WTC11 (cell line): ENCODE measurements around the gene SERPIND1. TPM values are rescaled to one million over a fixed set of nuclear protein-coding genes. Genes with fewer than 3 reads are reported as not detected.

Experiments used
- ATAC-seq: fragments of 200-7000 bp; cut with Tn5 transposase; 2 replicates; pipeline ENCODE4 v1.10.0; 2021; ENCODE audit warnings: mild to moderate bottlenecking, moderate library complexity
- CTCF ChIA-PET: fragments of 300-600 bp; sonication (Branson Sonifier 250); formaldehyde crosslinking; loops from one replicate; lab custom pipeline; 2021; ENCODE audit warnings: antibody characterized with exemption; lab: Charles Lee
- POLR2A ChIA-PET: fragments of 350-600 bp; sonication (Branson Sonifier 250); formaldehyde crosslinking; loops from one replicate; lab custom pipeline; 2021; ENCODE audit warnings: antibody characterized with exemption; lab: Charles Lee
- DNase-seq: peaks from one replicate; pipeline ENCODE4 v3.0.0; 2021; ENCODE audit warnings: low spot score
- H3K27ac Mint-ChIP-seq: 2 replicates; pipeline ENCODE4 v1.8.0; 2021; ENCODE audit warnings: mixed read lengths
- H3K27me3 Mint-ChIP-seq: 2 replicates; pipeline ENCODE4 v1.8.0; 2021; ENCODE audit warnings: low read depth, mild to moderate bottlenecking, moderate library complexity, mixed read lengths
- H3K36me3 Mint-ChIP-seq: 2 replicates; pipeline ENCODE4 v1.8.0; 2021; ENCODE audit warnings: mixed read lengths
- H3K4me1 Mint-ChIP-seq: 2 replicates; pipeline ENCODE4 v1.8.0; 2022; ENCODE audit warnings: mixed read lengths
- H3K4me3 Mint-ChIP-seq: 2 replicates; pipeline ENCODE4 v1.8.0; 2021; ENCODE audit warnings: mild to moderate bottlenecking, moderate library complexity, mixed read lengths
- H3K9me3 Mint-ChIP-seq: 2 replicates; pipeline ENCODE4 v1.8.0; 2021; ENCODE audit warnings: mixed read lengths
- ATF1 ChIP-seq: sonication (generic); formaldehyde crosslinking; IDR thresholded peaks from 2 replicates; pipeline ENCODE4 v1.8.1; 2023; ENCODE audit warnings: mild to moderate bottlenecking, moderate library complexity, missing genetic modification reagents
- ESRRA ChIP-seq: sonication (generic); formaldehyde crosslinking; IDR thresholded peaks from 2 replicates; pipeline ENCODE4 v1.8.1; 2022; ENCODE audit warnings: mild to moderate bottlenecking, missing genetic modification reagents, borderline replicate concordance
- MLX ChIP-seq: sonication (generic); formaldehyde crosslinking; IDR thresholded peaks from 2 replicates; pipeline ENCODE4 v1.8.1; 2023; ENCODE audit warnings: mild to moderate bottlenecking, missing genetic modification reagents, moderate library complexity
- NR2C2 ChIP-seq: sonication (generic); formaldehyde crosslinking; IDR thresholded peaks from 2 replicates; pipeline ENCODE4 v1.8.0; 2022; ENCODE audit warnings: mild to moderate bottlenecking, missing genetic modification reagents
- OVOL2 ChIP-seq: fragments of 250-450 bp; sonication (Bioruptor Pico); IDR thresholded peaks from 2 replicates; pipeline ENCODE4 v1.9.0; 2021; ENCODE audit warnings: mild to moderate bottlenecking, borderline replicate concordance
- PRDM15 ChIP-seq: sonication (generic); formaldehyde crosslinking; IDR thresholded peaks from 2 replicates; pipeline ENCODE4 v1.8.0; 2022; ENCODE audit warnings: missing genetic modification reagents
- RELA ChIP-seq: sonication (generic); formaldehyde crosslinking; IDR thresholded peaks from 2 replicates; pipeline ENCODE4 v1.8.1; 2022; ENCODE audit warnings: missing genetic modification reagents, mild to moderate bottlenecking, borderline replicate concordance
- STAT6 ChIP-seq: sonication (generic); formaldehyde crosslinking; conservative IDR thresholded peaks from 2 replicates; pipeline ENCODE4 v1.8.1; 2023; ENCODE audit warnings: mild to moderate bottlenecking, low read depth, missing genetic modification reagents, moderate library complexity
- TEAD4 ChIP-seq: sonication (generic); formaldehyde crosslinking; IDR thresholded peaks from 2 replicates; pipeline ENCODE4 v1.8.0; 2022; ENCODE audit warnings: mild to moderate bottlenecking, missing genetic modification reagents
- TP53 ChIP-seq: sonication (generic); formaldehyde crosslinking; IDR thresholded peaks from 2 replicates; pipeline ENCODE4 v1.8.1; 2023; ENCODE audit warnings: mild to moderate bottlenecking, missing genetic modification reagents
- ZBTB43 ChIP-seq: sonication (generic); formaldehyde crosslinking; IDR thresholded peaks from 2 replicates; pipeline ENCODE4 v1.8.1; 2023; ENCODE audit warnings: mild to moderate bottlenecking, missing genetic modification reagents
- ZNF232 ChIP-seq: sonication (generic); formaldehyde crosslinking; IDR thresholded peaks from 2 replicates; pipeline ENCODE4 v1.8.0; 2022; ENCODE audit warnings: mild to moderate bottlenecking, missing genetic modification reagents
- ZNF416 ChIP-seq: fragments of 250-450 bp; sonication (Bioruptor Pico); IDR thresholded peaks from 2 replicates; pipeline ENCODE4 v1.9.0; 2021; ENCODE audit warnings: mild to moderate bottlenecking, inconsistent platforms
- ZSCAN18 ChIP-seq: fragments of 250-450 bp; sonication (Bioruptor Pico); IDR thresholded peaks from 2 replicates; pipeline ENCODE4 v2.1.2; 2022; ENCODE audit warnings: mild to moderate bottlenecking, moderate library complexity
- total RNA-seq: library from RNA; stranded (reverse); gene quantifications from 3 replicates; pipeline ENCODE4 v1.2.3, GENCODE V29; 2021

SERPIND1 gene
- total RNA-seq, 1 experiment from 2014 or later = 0.22 TPM

- CTCF ChIA-PET = interaction anchor here (1.1 to 2.8 kb wide), 4 partner anchors 7 to 143 kb away, joined by 4 to 14 read pairs (median 8); no protein-coding TSS in a partner anchor
These were observed 24.5 kb upstream of the SERPIND1 start for GRCh38 chr22:20749453-20749852.

GRCh38 chr22:20750461-20751184 is 23.3 kb upstream of the SERPIND1 start:
- H3K4me1 Mint-ChIP-seq = no peaks in the 10 kb centered on the region
- CTCF ChIA-PET = interaction anchor here (0.6 to 2.8 kb wide), 9 partner anchors 8 to 266 kb away, joined by 3 to 14 read pairs (median 4); partner anchors contain the start of gene SERPIND1
- POLR2A ChIA-PET = no interaction called here
- ATAC-seq (no peak), DNase-seq (no peak)
- H3K27me3 Mint-ChIP-seq = no peaks in the 10 kb centered on the region
- TF ChIP-seq MLX (no peak), ZBTB43 (CRISPR knock-in tag) (no peak)
- no peaks in the 10 kb centered on the region for H3K9me3 Mint-ChIP-seq
- no peak overlapping the region; the same call in 1 of the 2 replicates for H3K27ac Mint-ChIP-seq
- no peak overlapping the region for H3K4me3 Mint-ChIP-seq
- H3K36me3 Mint-ChIP-seq = peaks cover 8% of the 10 kb centered on the region

More at GRCh38 chr22:20749453-20749852, 24.5 kb upstream of the SERPIND1 start:
- H3K27ac Mint-ChIP-seq = no peak overlapping the region
- POLR2A ChIA-PET = no interaction called here
- DNase-seq (no peak), ATAC-seq (no peak)
- H3K36me3 Mint-ChIP-seq = peaks cover 8% of the 10 kb centered on the region
- no peaks in the 10 kb centered on the region for H3K4me1 Mint-ChIP-seq
- H3K9me3 Mint-ChIP-seq = no peaks in the 10 kb centered on the region
- no peaks in the 10 kb centered on the region for H3K27me3 Mint-ChIP-seq
- TF ChIP-seq ESRRA (CRISPR knock-in tag) = no peak
- no peak for TF ChIP-seq OVOL2 (CRISPR knock-in tag)
- TF ChIP-seq TP53 (CRISPR knock-in tag) = no peak
- TF ChIP-seq ZNF232 = no peak
- no peak for TF ChIP-seq TEAD4 (CRISPR knock-in tag)
- no peak for TF ChIP-seq PRDM15 (CRISPR knock-in tag)
- no peak for TF ChIP-seq ZSCAN18 (CRISPR knock-in tag)
- TF ChIP-seq ATF1 (CRISPR knock-in tag) = no peak
- TF ChIP-seq RELA (CRISPR knock-in tag) = no peak
- no peak for TF ChIP-seq ZNF416 (CRISPR knock-in tag)
- TF ChIP-seq NR2C2 (CRISPR knock-in tag) = no peak
- TF ChIP-seq STAT6 (CRISPR knock-in tag) = no peak
- H3K4me3 Mint-ChIP-seq = no peak overlapping the region
